H1 (cell line): ENCODE data around the gene ARID5B.

Experiments
- EZH2 ChIP-seq: fragments of 200-600 bp; sonication (generic); IDR thresholded peaks from 2 replicates; pipeline ENCODE4 v1.7.1; 2012; ENCODE audit warnings: low read depth, mild to moderate bottlenecking, moderate library complexity, low read length, inconsistent platforms; ENCODE audit not compliant: severe bottlenecking
- JUND ChIP-seq: IDR thresholded peaks from 2 replicates; pipeline ENCODE4 v1.6.1; 2011; ENCODE audit warnings: mild to moderate bottlenecking, improper control_type of control experiment, low read length
- KDM1A ChIP-seq: fragments of 200-600, 300-600 bp; sonication (generic); IDR thresholded peaks from 2 replicates; pipeline ENCODE4 v1.7.1; 2016; ENCODE audit warnings: mild to moderate bottlenecking, low read length, borderline replicate concordance
- MAX ChIP-seq: IDR thresholded peaks from 2 replicates; pipeline ENCODE4 v1.6.1; 2012; ENCODE audit warnings: inconsistent platforms
- POLR2A ChIP-seq, 2 experiments: IDR thresholded peaks; 1 replicate in 1 of 2; 2 replicates in 1 of 2; pipeline ENCODE4 v1.6.1; 2011; ENCODE audit warnings: low read depth in 2 of 2, low read length in 2 of 2, mild to moderate bottlenecking in 2 of 2; ENCODE audit errors: control extremely low read depth in 1 of 2
- POLR2AphosphoS5 ChIP-seq: IDR thresholded peaks from 2 replicates; pipeline ENCODE4 v1.6.1; 2011; ENCODE audit warnings: low read depth, low read length
- TF ChIP-seq, protein P1 (sequence below), 3 experiments: IDR thresholded peaks; 1 replicate in 2 of 3; 2 replicates in 1 of 3; pipeline versions ENCODE4 v1.5.1 to v1.6.1; 2011; ENCODE audit warnings: low read length in 3 of 3, mild to moderate bottlenecking in 3 of 3, inconsistent platforms in 2 of 3, low read depth in 1 of 3, moderate library complexity in 1 of 3; ENCODE audit not compliant: insufficient read depth in 1 of 3; ENCODE audit errors: control extremely low read depth in 1 of 3

DNA sequence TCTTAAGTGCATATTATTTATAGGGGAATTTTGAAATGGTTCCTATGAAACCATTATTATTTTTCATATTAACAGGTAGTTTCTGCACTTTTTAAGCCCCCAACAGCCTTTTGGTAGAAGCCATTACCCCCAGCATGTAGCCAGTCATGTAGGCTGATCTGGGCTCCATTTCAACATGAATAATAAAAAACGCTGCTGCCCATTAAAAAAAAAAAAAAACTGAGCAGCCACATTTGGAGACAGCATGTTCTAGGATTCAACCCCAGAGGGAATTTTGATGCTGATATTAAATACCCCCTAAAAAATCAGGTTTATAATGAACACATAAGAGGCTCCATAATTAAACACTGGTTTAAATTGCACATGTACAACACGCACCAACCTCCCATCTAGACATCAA, 185.8 kb downstream of the ARID5B start:
- TF ChIP-seq, protein P1, sequence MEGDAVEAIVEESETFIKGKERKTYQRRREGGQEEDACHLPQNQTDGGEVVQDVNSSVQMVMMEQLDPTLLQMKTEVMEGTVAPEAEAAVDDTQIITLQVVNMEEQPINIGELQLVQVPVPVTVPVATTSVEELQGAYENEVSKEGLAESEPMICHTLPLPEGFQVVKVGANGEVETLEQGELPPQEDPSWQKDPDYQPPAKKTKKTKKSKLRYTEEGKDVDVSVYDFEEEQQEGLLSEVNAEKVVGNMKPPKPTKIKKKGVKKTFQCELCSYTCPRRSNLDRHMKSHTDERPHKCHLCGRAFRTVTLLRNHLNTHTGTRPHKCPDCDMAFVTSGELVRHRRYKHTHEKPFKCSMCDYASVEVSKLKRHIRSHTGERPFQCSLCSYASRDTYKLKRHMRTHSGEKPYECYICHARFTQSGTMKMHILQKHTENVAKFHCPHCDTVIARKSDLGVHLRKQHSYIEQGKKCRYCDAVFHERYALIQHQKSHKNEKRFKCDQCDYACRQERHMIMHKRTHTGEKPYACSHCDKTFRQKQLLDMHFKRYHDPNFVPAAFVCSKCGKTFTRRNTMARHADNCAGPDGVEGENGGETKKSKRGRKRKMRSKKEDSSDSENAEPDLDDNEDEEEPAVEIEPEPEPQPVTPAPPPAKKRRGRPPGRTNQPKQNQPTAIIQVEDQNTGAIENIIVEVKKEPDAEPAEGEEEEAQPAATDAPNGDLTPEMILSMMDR (IDR thresholded peaks at IDR 0.05; ENCODE audit: control extremely low read depth in 1 of 3, insufficient read depth in 1 of 3, low read depth in 1 of 3, low read length in 3 of 3) = no peak
- TF ChIP-seq KDM1A (no peak), MAX (no peak), EZH2 (no peak), JUND (no peak), POLR2AphosphoS5 (no peak), POLR2A (IDR thresholded peaks at IDR 0.05; ENCODE audit: control extremely low read depth in 1 of 2, low read depth in 2 of 2, low read length in 2 of 2) (no peak)
